ENCODE measurements around the gene LIX1.

- no peak for TF ChIP-seq EZH2 (IDR thresholded peaks at IDR 0.05; ENCODE audit: borderline replicate concordance, low read length)
- TF ChIP-seq, protein P1, sequence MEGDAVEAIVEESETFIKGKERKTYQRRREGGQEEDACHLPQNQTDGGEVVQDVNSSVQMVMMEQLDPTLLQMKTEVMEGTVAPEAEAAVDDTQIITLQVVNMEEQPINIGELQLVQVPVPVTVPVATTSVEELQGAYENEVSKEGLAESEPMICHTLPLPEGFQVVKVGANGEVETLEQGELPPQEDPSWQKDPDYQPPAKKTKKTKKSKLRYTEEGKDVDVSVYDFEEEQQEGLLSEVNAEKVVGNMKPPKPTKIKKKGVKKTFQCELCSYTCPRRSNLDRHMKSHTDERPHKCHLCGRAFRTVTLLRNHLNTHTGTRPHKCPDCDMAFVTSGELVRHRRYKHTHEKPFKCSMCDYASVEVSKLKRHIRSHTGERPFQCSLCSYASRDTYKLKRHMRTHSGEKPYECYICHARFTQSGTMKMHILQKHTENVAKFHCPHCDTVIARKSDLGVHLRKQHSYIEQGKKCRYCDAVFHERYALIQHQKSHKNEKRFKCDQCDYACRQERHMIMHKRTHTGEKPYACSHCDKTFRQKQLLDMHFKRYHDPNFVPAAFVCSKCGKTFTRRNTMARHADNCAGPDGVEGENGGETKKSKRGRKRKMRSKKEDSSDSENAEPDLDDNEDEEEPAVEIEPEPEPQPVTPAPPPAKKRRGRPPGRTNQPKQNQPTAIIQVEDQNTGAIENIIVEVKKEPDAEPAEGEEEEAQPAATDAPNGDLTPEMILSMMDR (IDR thresholded peaks at IDR 0.05; ENCODE audit: low read length), result no peak
Measured at GRCh38 chr5:97121848-97122247, 20.6 kb downstream of the LIX1 start.

Measured in OCI-LY1 (cell line).